ENCODE results near the gene PLXNA2.
A peak's percentile ranks its signal among the peaks of the same experiment; 100 is the strongest.

PLXNA2 gene

GRCh38 chr1:208015255-208015654, 228.9 kb downstream of the PLXNA2 start:
- Mint-ChIP-seq H3K27me3 (ENCODE audit: low read depth) (peaks cover 26% of the 10 kb centered on the region), H3K27ac (no peak overlapping the region), H3K4me3 (no peak overlapping the region), H3K4me1 (peaks cover 3% of the 10 kb centered on the region), H3K9me3 (no peaks in the 10 kb centered on the region), H3K36me3 (ENCODE audit: low read depth) (no peaks in the 10 kb centered on the region)
- TF ChIP-seq, protein P1, sequence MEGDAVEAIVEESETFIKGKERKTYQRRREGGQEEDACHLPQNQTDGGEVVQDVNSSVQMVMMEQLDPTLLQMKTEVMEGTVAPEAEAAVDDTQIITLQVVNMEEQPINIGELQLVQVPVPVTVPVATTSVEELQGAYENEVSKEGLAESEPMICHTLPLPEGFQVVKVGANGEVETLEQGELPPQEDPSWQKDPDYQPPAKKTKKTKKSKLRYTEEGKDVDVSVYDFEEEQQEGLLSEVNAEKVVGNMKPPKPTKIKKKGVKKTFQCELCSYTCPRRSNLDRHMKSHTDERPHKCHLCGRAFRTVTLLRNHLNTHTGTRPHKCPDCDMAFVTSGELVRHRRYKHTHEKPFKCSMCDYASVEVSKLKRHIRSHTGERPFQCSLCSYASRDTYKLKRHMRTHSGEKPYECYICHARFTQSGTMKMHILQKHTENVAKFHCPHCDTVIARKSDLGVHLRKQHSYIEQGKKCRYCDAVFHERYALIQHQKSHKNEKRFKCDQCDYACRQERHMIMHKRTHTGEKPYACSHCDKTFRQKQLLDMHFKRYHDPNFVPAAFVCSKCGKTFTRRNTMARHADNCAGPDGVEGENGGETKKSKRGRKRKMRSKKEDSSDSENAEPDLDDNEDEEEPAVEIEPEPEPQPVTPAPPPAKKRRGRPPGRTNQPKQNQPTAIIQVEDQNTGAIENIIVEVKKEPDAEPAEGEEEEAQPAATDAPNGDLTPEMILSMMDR (IDR thresholded peaks at IDR 0.05; ENCODE audit: unreplicated experiment in 3 of 3) = no peak

GRCh38 chr1:208013210-208013609, 231.0 kb downstream of the PLXNA2 start:
- no peaks in the 10 kb centered on the region for H3K9me3 Mint-ChIP-seq
- H3K4me1 Mint-ChIP-seq = no peaks in the 10 kb centered on the region
- H3K27ac Mint-ChIP-seq = peak overlapping the region in 1 of 3 experiments; percentile 35
- H3K4me3 Mint-ChIP-seq = no peak overlapping the region
- H3K36me3 Mint-ChIP-seq (ENCODE audit: low read depth) = no peaks in the 10 kb centered on the region
- peaks cover 24% of the 10 kb centered on the region for H3K27me3 Mint-ChIP-seq (ENCODE audit: low read depth)
- TF ChIP-seq, protein P1 (IDR thresholded peaks at IDR 0.05; ENCODE audit: unreplicated experiment in 3 of 3) = no peak

GRCh38 chr1:208012721-208013120, 231.5 kb downstream of the PLXNA2 start:
- TF ChIP-seq, protein P1 (IDR thresholded peaks at IDR 0.05; ENCODE audit: unreplicated experiment in 3 of 3) = no peak
- no peak overlapping the region for H3K4me3 Mint-ChIP-seq
- H3K36me3 Mint-ChIP-seq (ENCODE audit: low read depth) = no peaks in the 10 kb centered on the region
- no peaks in the 10 kb centered on the region for H3K9me3 Mint-ChIP-seq
- H3K27ac Mint-ChIP-seq = no peak overlapping the region
- H3K4me1 Mint-ChIP-seq = peaks cover under 1% of the 10 kb centered on the region
- H3K27me3 Mint-ChIP-seq (ENCODE audit: low read depth) = peaks cover 22% of the 10 kb centered on the region

DNA sequence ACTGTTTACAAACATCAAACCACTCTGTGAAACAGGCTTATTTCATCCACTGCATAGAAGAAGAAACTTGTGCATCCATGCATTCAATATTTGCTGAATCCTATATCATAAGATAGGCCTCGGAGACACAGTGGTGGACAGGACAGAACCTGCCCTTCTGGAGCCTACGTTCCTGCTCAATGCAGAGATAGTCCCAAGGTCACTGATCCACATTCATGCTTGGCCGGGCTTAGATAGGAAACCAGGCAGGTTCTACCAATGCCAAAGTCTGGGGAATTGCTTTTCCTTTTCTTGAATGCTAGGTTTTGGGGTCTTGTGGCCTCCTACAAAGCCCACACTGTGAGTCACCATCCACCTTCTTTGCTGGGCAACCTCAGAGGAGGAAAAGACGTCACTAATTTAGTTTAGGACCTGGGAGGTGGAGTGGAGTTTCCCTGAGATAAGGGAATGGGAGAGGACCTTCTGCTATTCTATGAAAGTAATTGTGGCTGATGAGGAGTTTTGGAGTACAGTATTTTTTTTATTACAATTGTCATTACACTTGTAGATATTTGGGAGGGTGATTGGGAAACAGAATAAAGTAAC, 233.6 kb downstream of the PLXNA2 start:
- Mint-ChIP-seq H3K36me3 (ENCODE audit: low read depth) (no peaks in the 10 kb centered on the region), H3K4me3 (no peak overlapping the region), H3K27me3 (ENCODE audit: low read depth) (peaks cover 15% of the 10 kb centered on the region), H3K4me1 (peaks cover 5% of the 10 kb centered on the region), H3K9me3 (peaks cover 6% of the 10 kb centered on the region), H3K27ac (no peak overlapping the region)
- TF ChIP-seq, protein P1 (IDR thresholded peaks at IDR 0.05; ENCODE audit: unreplicated experiment in 3 of 3) = no peak

DNA sequence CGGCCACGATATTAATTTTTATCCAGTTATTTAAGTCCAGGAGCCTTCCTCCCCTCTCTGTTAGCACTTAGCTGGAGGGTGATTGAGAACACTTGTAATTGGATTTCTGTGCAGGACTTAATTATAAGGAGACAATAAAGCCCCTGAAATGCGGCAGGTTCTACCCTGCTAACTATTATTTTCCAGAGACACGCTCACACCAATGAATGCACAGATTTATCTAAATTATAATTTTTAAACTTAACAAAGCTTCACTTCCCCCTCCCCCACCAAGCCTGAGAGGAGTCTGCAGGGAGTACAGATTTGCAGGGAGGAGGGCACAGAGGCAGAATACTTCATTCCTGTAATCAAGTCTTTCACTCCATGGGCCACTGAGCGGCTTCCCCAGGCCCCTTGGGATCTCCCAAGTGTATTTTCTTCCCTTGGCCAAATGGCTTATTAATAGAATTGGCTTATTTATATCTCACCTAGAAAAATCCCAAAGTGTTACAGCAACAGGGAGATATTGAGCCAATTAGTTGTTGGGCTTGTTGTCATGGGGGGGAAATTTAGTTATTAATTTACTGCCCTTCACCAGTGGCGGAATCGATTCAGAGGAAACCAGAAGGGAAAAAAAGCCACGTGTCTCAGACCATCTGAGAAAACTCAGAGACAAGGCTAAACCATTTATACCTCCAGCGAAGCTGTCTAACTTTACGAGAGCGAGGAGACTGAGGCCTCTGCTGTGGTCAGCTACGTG, 234.3 kb downstream of the PLXNA2 start:
- Mint-ChIP-seq H3K27ac (no peak overlapping the region), H3K36me3 (ENCODE audit: low read depth) (no peaks in the 10 kb centered on the region), H3K9me3 (peaks cover 6% of the 10 kb centered on the region), H3K4me3 (no peak overlapping the region), H3K4me1 (peaks cover 5% of the 10 kb centered on the region), H3K27me3 (ENCODE audit: low read depth) (peaks cover 9% of the 10 kb centered on the region)
- TF ChIP-seq, protein P1 (IDR thresholded peaks at IDR 0.05; ENCODE audit: unreplicated experiment in 3 of 3) = no peak

GRCh38 chr1:208009303-208009702, 234.9 kb downstream of the PLXNA2 start:
- Mint-ChIP-seq H3K4me3 (no peak overlapping the region), H3K4me1 (peaks cover 10% of the 10 kb centered on the region), H3K36me3 (ENCODE audit: low read depth) (no peaks in the 10 kb centered on the region), H3K9me3 (peaks cover 6% of the 10 kb centered on the region), H3K27ac (no peak overlapping the region), H3K27me3 (ENCODE audit: low read depth) (peaks cover 11% of the 10 kb centered on the region)
- TF ChIP-seq, protein P1 (IDR thresholded peaks at IDR 0.05; ENCODE audit: unreplicated experiment in 3 of 3) = no peak

Measured in nephron (organoid).